NB4 (cell line): ENCODE data around the gene KIRREL3.

Experiments used
- DNase-seq: peaks from one replicate; pipeline ENCODE4 v3.0.0; 2010; ENCODE audit warnings: low read depth
- H3K4me3 ChIP-seq: one replicate; pipeline ENCODE4 v1.5.1; 2011; ENCODE audit warnings: mild to moderate bottlenecking, low read depth, low read length, moderate library complexity
- MYC ChIP-seq: IDR thresholded peaks from 2 replicates; pipeline ENCODE4 v1.6.1; 2011; ENCODE audit warnings: low read depth, low read length
- POLR2A ChIP-seq: IDR thresholded peaks from 2 replicates; pipeline ENCODE4 v1.6.1; 2011; ENCODE audit warnings: mild to moderate bottlenecking; ENCODE audit not compliant: insufficient read length; ENCODE audit errors: extremely low read depth
- TF ChIP-seq, protein P1 (sequence below): IDR thresholded peaks from 2 replicates; pipeline ENCODE4 v1.6.1; 2011; ENCODE audit warnings: low read depth, low read length
- TF ChIP-seq, protein P2 (sequence below): IDR thresholded peaks from one replicate; pipeline ENCODE4 v1.5.1; 2012; ENCODE audit warnings: low read depth, low read length

The KIRREL3 gene

DNA sequence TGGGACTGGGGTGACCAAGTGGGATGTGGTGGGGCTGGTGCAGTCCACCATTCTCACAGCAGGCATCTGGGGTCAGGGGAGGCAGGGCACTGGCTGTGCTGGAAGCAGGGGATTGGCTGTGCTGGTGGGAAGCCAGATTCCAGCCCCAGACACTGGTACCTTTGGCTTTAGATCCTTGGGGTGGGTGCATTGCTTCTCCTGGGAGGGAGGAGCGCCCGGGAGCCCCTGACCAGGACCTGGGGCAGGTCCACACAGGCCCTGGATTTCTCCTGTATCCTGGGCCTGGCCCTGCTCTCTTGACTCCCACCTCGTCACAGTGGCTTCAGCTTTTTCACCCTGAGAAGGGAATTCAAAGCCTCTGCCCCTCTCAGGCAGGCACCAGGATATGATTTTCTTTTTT lies 606.5 kb downstream of the KIRREL3 start:
- peak overlapping the region; percentile 63 for H3K4me3 ChIP-seq
- no peak for TF ChIP-seq MYC
- DNase-seq, result peak; percentile 44

DNA sequence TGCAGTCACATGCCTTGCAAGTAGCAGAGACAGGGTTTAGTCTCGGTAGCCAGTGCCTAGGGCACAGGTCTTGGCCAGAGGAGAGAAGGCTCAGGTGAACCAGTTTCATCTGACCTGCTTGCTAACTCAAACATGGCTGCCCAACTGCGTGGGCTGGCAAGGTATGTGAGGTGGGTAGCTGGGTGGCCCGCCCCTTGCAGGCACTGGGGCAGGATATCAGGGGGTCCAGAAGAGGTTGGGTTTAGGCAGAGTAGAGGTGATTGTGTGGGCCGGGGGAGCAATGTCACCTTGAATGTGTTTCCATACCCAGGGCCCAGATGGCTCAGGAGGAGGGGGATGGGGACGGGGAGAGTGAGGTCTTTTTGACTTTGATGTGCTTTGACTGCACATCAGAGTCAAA lies 607.4 kb downstream of the KIRREL3 start:
- peak overlapping the region; percentile 63 for H3K4me3 ChIP-seq

DNA sequence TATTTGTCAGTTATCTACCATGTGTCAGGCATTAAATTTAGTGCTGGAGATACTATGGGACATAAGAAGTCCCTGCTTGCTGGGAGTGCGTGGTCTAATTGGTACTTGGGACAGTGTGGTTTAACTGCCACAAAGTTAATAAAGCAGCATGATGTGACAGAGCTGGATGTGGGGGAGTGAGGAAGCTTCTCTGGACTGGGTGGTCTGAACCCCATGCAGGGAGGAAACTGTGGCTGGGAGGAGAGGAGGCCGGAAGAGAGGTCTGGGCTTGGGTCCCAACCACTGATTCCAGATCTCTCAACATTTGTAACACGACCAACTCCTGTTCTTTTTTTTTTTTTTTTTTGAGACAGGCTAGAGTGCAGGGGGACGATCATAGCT lies 607.9 kb downstream of the KIRREL3 start:
- peak; percentile 99 for DNase-seq
- TF ChIP-seq, protein P1, sequence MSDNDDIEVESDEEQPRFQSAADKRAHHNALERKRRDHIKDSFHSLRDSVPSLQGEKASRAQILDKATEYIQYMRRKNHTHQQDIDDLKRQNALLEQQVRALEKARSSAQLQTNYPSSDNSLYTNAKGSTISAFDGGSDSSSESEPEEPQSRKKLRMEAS, result peak; percentile 83
- peak; percentile 96 for TF ChIP-seq MYC
- no peak for TF ChIP-seq POLR2A
- TF ChIP-seq, protein P2, sequence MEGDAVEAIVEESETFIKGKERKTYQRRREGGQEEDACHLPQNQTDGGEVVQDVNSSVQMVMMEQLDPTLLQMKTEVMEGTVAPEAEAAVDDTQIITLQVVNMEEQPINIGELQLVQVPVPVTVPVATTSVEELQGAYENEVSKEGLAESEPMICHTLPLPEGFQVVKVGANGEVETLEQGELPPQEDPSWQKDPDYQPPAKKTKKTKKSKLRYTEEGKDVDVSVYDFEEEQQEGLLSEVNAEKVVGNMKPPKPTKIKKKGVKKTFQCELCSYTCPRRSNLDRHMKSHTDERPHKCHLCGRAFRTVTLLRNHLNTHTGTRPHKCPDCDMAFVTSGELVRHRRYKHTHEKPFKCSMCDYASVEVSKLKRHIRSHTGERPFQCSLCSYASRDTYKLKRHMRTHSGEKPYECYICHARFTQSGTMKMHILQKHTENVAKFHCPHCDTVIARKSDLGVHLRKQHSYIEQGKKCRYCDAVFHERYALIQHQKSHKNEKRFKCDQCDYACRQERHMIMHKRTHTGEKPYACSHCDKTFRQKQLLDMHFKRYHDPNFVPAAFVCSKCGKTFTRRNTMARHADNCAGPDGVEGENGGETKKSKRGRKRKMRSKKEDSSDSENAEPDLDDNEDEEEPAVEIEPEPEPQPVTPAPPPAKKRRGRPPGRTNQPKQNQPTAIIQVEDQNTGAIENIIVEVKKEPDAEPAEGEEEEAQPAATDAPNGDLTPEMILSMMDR, result no peak
- peak overlapping the region; percentile 63 for H3K4me3 ChIP-seq

More for the DNA sequence above, 607.4 kb downstream of the KIRREL3 start:
- TF ChIP-seq, protein P1, result no peak
- TF ChIP-seq MYC (no peak), POLR2A (no peak)
- TF ChIP-seq, protein P2, result no peak
- DNase-seq, result peak; percentile 41

DNA sequence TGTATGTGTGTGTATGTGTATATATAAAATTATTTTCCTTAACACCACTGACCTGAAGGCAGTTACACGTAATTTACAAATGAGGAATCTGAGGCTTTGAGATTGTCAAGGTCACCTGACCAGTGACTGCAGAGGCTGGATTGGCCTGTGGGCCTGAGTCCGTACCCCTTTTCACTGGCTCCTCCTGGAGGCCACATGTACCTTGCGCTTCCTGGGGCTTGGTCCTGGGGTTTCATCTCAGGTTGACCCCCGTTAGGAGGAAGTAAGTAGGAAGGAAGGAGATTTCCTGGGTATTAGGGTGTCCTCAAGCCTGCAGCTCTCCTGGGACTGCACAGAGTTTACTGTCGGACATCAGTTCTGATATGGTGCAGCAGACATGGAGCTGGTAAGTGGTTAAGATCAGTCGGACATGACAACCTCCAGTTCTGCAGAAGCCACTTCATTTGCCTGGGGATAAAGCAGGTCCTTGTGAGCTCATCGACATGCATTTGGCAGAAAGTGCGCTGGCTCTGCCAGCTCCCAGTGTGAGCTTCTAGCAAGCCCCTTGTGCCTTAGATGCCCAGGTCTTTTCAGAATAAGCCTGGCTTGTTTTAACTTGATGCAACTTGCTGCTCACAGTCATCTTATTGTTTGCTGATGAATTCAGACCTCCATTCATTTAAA lies 608.5 kb downstream of the KIRREL3 start:
- peak; percentile 93 for DNase-seq
- peak overlapping the region; percentile 45 for H3K4me3 ChIP-seq
- no peak for TF ChIP-seq POLR2A
- TF ChIP-seq, protein P1, result peak; percentile 80
- no peak for TF ChIP-seq MYC
- TF ChIP-seq, protein P2, result peak; percentile 52

DNA sequence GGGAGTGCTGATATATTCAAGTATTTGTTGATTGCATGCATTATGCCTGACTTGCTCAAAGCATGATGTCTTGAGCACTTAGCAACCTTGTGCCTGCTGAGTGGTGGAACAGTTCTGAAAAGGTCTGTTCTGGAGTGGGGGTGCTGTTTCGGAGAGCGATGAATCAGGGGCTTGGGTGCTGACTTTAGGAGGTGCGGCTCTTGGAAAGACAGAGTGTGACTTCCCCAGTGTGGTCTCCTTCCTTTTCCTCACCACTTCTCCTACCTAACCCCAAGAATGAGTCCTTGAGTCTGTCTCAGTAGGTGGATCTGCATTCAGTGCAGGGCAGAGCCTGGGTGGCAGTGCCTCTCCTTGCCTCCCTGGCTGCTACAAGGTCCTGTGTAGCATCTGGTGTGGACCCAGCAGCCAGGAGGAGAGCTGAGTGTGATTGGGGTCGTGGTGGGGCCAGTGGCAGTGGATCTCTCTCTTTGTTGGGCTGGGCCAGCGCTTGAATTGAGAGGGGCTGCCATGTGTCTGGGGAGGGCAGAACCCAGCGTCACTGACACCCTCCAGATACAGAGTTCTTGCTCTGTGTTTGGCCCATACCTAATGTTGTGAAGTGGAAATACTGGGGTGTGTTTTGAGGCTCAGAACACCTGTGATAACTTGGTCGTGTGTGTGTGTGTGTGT lies 609.1 kb downstream of the KIRREL3 start:
- TF ChIP-seq MYC (0 out of 2 replicates have a peak, but pooled peaks have one; percentile 29), POLR2A (no peak)
- TF ChIP-seq, protein P1, result no peak
- peak overlapping the region; percentile 45 for H3K4me3 ChIP-seq
- peak; percentile 76 for DNase-seq

DNA sequence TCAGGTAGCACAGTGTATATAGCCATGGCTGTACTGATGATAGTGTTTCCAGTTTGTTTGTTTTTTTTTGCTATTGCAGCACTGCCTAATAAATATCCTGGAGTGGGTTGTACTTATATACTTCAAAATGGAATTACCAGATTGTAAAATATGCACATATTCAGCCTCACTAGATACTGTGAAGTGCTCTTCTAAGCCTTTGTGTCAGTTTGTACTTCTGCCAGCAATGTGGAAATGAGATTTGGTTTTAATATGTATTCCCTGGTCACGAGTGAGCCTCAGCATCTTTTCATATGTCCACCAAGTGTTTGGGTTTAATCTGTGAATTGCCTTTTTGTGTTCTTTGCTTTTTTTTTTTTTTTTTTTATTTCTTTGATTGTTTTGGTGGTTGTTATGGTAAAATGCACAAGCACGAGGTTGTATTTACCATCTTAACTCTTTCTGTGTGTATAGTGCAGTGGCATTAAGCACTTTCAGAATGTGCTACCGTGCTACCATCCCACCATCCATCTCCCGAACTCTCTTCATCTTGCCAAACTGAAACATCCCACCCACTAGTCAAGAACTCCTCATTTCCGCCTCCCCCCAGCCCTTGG lies 610.2 kb downstream of the KIRREL3 start:
- DNase-seq, result no peak

More for the DNA sequence above, 610.2 kb downstream of the KIRREL3 start:
- H3K4me3 ChIP-seq, result peak overlapping the region; percentile 45
- TF ChIP-seq, protein P1, result no peak
- TF ChIP-seq, protein P2, result no peak
- TF ChIP-seq POLR2A, result no peak
- TF ChIP-seq MYC, result no peak
